ENCODE results near the gene SAMD14. TPM values are rescaled to one million over a fixed set of nuclear protein-coding genes. Genes with fewer than 3 reads are reported as not detected.

SAMD14 gene
- total and polyA plus RNA-seq, 10 of the 15 experiments (the other 5 are each of a cell fraction or from before 2014, with no cell fraction given), result 0.06 to 1.7 (median 0.25) TPM; not detected in 3

DNA sequence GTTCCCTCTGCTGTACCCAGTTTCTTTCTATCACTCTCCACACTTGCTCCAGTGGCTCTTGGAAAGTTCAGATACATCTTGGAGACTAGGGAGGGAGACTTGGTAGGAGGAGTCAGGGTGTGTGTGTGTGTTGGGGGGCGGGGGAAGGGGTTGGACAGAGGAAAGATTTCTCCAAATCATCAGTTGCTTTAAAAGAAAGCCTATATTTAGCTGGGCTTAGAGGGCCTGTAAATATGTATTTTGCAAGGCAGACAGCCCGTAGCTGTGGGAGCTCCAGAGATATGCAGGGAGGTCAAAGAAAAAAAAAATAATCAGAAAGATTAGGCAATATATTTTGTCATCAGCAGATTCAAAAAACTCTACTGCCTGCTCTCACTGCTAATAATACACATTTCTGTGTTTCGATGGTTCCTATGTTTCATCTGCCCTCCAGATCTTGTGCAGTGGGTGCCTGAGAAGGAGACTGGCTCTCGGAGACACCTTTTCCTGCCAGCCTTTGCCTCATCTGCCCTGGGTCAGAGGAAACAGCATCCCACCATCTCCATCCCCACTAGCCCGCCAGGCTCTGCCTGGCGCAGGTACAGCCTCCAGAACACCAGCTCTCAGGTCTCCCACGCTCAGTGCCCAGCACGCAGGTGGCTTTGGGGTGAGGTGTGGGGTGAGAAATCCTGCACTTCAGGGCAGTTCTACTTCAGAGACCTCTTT is 25.3 kb upstream of the SAMD14 start (continued):
- TF ChIP-seq, protein P1, sequence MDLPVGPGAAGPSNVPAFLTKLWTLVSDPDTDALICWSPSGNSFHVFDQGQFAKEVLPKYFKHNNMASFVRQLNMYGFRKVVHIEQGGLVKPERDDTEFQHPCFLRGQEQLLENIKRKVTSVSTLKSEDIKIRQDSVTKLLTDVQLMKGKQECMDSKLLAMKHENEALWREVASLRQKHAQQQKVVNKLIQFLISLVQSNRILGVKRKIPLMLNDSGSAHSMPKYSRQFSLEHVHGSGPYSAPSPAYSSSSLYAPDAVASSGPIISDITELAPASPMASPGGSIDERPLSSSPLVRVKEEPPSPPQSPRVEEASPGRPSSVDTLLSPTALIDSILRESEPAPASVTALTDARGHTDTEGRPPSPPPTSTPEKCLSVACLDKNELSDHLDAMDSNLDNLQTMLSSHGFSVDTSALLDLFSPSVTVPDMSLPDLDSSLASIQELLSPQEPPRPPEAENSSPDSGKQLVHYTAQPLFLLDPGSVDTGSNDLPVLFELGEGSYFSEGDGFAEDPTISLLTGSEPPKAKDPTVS (IDR thresholded peaks at IDR 0.05; ENCODE audit: low read depth, low read length), result no peak
- TF ChIP-seq, protein P2, sequence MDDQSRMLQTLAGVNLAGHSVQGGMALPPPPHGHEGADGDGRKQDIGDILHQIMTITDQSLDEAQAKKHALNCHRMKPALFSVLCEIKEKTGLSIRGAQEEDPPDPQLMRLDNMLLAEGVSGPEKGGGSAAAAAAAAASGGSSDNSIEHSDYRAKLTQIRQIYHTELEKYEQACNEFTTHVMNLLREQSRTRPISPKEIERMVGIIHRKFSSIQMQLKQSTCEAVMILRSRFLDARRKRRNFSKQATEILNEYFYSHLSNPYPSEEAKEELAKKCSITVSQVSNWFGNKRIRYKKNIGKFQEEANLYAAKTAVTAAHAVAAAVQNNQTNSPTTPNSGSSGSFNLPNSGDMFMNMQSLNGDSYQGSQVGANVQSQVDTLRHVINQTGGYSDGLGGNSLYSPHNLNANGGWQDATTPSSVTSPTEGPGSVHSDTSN (IDR thresholded peaks at IDR 0.05; ENCODE audit: insufficient replicate concordance, low read depth, low read length), result no peak
- no peak for TF ChIP-seq SMC3 (IDR thresholded peaks at IDR 0.05; ENCODE audit: borderline replicate concordance, low read length)

DNA sequence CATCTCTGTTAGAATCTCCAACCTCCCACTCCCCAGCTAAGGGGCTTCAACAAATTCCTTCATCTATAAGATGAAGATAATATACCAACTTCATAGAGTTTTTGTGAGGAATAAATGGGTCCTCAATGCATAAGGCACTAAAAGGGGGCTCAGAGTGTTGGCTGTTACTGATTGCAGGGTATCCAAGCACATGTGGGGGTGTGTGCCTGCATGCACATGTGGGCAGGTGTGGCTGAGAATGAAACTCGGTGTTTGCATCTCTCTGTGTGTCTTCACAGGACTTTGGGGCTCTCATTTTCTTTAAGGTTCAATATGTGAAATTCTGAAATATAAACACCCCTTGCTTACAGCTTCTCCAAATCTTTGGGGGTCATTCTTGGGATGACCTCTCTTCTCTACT is 24.6 kb upstream of the SAMD14 start:
- H3K9ac ChIP-seq (ENCODE audit: control insufficient read depth, insufficient read depth, low read length), result peak overlapping the region; percentile 50; the same call in 1 of the 2 replicates
- DNase-seq (ENCODE audit: low read depth, low spot score), result no peak
- H3K9me3 ChIP-seq (replicated peaks; ENCODE audit: control insufficient read depth, insufficient read depth, low read length), result no peaks in the 10 kb centered on the region
- POLR2A ChIA-PET, result interaction anchor here (0.8 to 1.5 kb wide), 3 partner anchors 9 to 39 kb away, joined by 4 to 7 read pairs (median 6); no protein-coding TSS in a partner anchor
- peaks cover 37% of the 10 kb centered on the region for H3K4me1 ChIP-seq (ENCODE audit: control insufficient read depth, insufficient read depth, low read length)
- no peak overlapping the region for H2AFZ ChIP-seq (ENCODE audit: control insufficient read depth, low read depth, low read length)
- SMC1A ChIA-PET (ENCODE audit: uncharacterized antibody, unreplicated experiment), result interaction anchor here (0.6 to 1.9 kb wide), 7 partner anchors 9 to 143 kb away, joined by 3 to 7 read pairs (median 4); no protein-coding TSS in a partner anchor
- RAD21 ChIA-PET (ENCODE audit: unreplicated experiment), result interaction anchor here (0.9 to 2.3 kb wide), 5 partner anchors 9 to 45 kb away, joined by 3 to 7 read pairs (median 5); no protein-coding TSS in a partner anchor
- peak; percentile 31 for FAIRE-seq
- WGBS (ENCODE audit: insufficient coverage, insufficient replicate concordance, low lambda C conversion rate, missing lambda C conversion rate), result 0% methylated on average over 1 of the region's 1 CpG
- in situ Hi-C loops (cut with MboI), result no loop called here
- no TSS peak for BruUV-seq (replicated peaks)
- H3K79me2 ChIP-seq (ENCODE audit: control insufficient read depth, insufficient read depth, low read length), result peaks cover 21% of the 10 kb centered on the region
- CTCF ChIA-PET, result interaction anchor here (1.0 to 2.2 kb wide), 10 partner anchors 9 to 67 kb away, joined by 3 to 10 read pairs (median 6); no protein-coding TSS in a partner anchor
- peak overlapping the region; percentile 91 for H3K4me2 ChIP-seq (ENCODE audit: control insufficient read depth, insufficient read depth)
- ATAC-seq, result peak; percentile 16; the same call in 1 of the 3 replicates
- intact Hi-C loops (cut with micrococcal nuclease; ENCODE audit: unreplicated experiment), result no loop called here
- peak overlapping the region; percentile 72 for H3K27ac ChIP-seq (ENCODE audit: control insufficient read depth, insufficient read depth)
- H4K20me1 ChIP-seq (ENCODE audit: control insufficient read depth, insufficient read depth), result no peaks in the 10 kb centered on the region
- H3K27me3 ChIP-seq (replicated peaks in 1 of 2; ENCODE audit: control insufficient read depth in 2 of 2, insufficient read depth in 2 of 2, low read length in 1 of 2), result no peaks in the 10 kb centered on the region
- H3K4me3 ChIP-seq, result peak overlapping the region; percentile 56
- no peaks in the 10 kb centered on the region for H3K36me3 ChIP-seq (ENCODE audit: control insufficient read depth in 2 of 2, insufficient read depth in 2 of 2, low read length in 1 of 2)
- TF ChIP-seq MXI1 (IDR thresholded peaks at IDR 0.05; ENCODE audit: low read depth, low read length) (peak; percentile 81), POU2F2 (IDR thresholded peaks at IDR 0.05; ENCODE audit: borderline replicate concordance, low read depth, low read length) (peak; percentile 79; the same call in 1 of the 3 replicates), JUND (IDR thresholded peaks at IDR 0.05; ENCODE audit: low read depth, low read length) (no peak), BHLHE40 (IDR thresholded peaks at IDR 0.05; ENCODE audit: borderline replicate concordance in 1 of 2, low read depth in 2 of 2, low read length in 1 of 2) (peak; percentile 61 to 71; a peak in 2 of 4 replicates), JUNB (IDR thresholded peaks at IDR 0.05) (peak; percentile 23; the same call in 1 of the 2 replicates), SIN3A (IDR thresholded peaks at IDR 0.05; ENCODE audit: low read depth, low read length) (0 out of 2 replicates have a peak, but pooled peaks have one; percentile 36)
- TF ChIP-seq, protein P3, sequence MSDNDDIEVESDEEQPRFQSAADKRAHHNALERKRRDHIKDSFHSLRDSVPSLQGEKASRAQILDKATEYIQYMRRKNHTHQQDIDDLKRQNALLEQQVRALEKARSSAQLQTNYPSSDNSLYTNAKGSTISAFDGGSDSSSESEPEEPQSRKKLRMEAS (IDR thresholded peaks at IDR 0.05; ENCODE audit: low read depth, low read length), result peak; percentile 65
- TF ChIP-seq, protein P4, sequence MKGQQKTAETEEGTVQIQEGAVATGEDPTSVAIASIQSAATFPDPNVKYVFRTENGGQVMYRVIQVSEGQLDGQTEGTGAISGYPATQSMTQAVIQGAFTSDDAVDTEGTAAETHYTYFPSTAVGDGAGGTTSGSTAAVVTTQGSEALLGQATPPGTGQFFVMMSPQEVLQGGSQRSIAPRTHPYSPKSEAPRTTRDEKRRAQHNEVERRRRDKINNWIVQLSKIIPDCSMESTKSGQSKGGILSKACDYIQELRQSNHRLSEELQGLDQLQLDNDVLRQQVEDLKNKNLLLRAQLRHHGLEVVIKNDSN (IDR thresholded peaks at IDR 0.05; ENCODE audit: borderline replicate concordance, extremely low read length, insufficient read depth, low read depth, low read length), result no peak
- TF ChIP-seq, protein P5, sequence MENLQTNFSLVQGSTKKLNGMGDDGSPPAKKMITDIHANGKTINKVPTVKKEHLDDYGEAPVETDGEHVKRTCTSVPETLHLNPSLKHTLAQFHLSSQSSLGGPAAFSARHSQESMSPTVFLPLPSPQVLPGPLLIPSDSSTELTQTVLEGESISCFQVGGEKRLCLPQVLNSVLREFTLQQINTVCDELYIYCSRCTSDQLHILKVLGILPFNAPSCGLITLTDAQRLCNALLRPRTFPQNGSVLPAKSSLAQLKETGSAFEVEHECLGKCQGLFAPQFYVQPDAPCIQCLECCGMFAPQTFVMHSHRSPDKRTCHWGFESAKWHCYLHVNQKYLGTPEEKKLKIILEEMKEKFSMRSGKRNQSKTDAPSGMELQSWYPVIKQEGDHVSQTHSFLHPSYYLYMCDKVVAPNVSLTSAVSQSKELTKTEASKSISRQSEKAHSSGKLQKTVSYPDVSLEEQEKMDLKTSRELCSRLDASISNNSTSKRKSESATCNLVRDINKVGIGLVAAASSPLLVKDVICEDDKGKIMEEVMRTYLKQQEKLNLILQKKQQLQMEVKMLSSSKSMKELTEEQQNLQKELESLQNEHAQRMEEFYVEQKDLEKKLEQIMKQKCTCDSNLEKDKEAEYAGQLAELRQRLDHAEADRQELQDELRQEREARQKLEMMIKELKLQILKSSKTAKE (IDR thresholded peaks at IDR 0.05; ENCODE audit: low read depth, poor library complexity, severe bottlenecking), result no peak

Measured in GM12878 (cell line).